Urinary bladder (tissue), 2 donors: ENCODE results near the gene FRAT2. TPM values are rescaled to one million over a fixed set of nuclear protein-coding genes. Genes with fewer than 3 reads are reported as not detected.

Experiments
- polyA plus RNA-seq: library from polyadenylated mRNA; stranded (reverse); fragments of 200-250 nt; gene quantifications from one replicate; pipeline ENCODE4 v1.2.3, GENCODE V29; 2013
- small RNA-seq: library from RNA; depleted of rRNA; stranded (forward); fragments of <200 nt; gene quantifications from one replicate; pipeline ENCODE3, GENCODE V24; 2014
- total RNA-seq: library from RNA; depleted of rRNA; stranded (reverse); fragments of >200 nt; gene quantifications from one replicate; pipeline ENCODE4 v1.2.3, GENCODE V29; 2014
- donor health status: healthy.

Gene FRAT2
- total and polyA plus RNA-seq, 2 donors: 6.2 to 8.7 TPM

Small RNAs within 50 kb of the gene (small RNA-seq; reads per million reads assigned to genes)
- not detected for gene RF00017

Other genes starting within 250 kb of the FRAT2 start
- gene SLIT1, start 148.8 kb downstream of the FRAT2 start, total RNA-seq: 0.58 TPM
- gene SLIT1, start 148.8 kb downstream of the FRAT2 start, polyA plus RNA-seq: 0.19 TPM
- gene ARHGAP19, start 42.1 kb downstream of the FRAT2 start, total RNA-seq: 21.3 TPM
- gene ARHGAP19, start 42.1 kb downstream of the FRAT2 start, polyA plus RNA-seq: 6.0 TPM
- gene FRAT1, start 15.5 kb downstream of the FRAT2 start, total RNA-seq: 1.2 TPM
- 3.2 TPM for gene FRAT1, start 15.5 kb downstream of the FRAT2 start, polyA plus RNA-seq
- 14.0 TPM for gene RRP12, start 66.6 kb upstream of the FRAT2 start, total RNA-seq
- 12.3 TPM for gene RRP12, start 66.6 kb upstream of the FRAT2 start, polyA plus RNA-seq
- gene PGAM1, start 91.5 kb upstream of the FRAT2 start, total RNA-seq: 109 TPM
- 260 TPM for gene PGAM1, start 91.5 kb upstream of the FRAT2 start, polyA plus RNA-seq
- gene EXOSC1, start 111.3 kb upstream of the FRAT2 start, total RNA-seq: 25.4 TPM
- gene EXOSC1, start 111.3 kb upstream of the FRAT2 start, polyA plus RNA-seq: 29.8 TPM
- gene ZDHHC16, start 111.4 kb upstream of the FRAT2 start, total RNA-seq: 23.2 TPM
- gene ZDHHC16, start 111.4 kb upstream of the FRAT2 start, polyA plus RNA-seq: 25.0 TPM
- gene MMS19, start 163.7 kb upstream of the FRAT2 start, total RNA-seq: 49.0 TPM
- gene MMS19, start 163.7 kb upstream of the FRAT2 start, polyA plus RNA-seq: 43.7 TPM
- 3.5 TPM for gene UBTD1, start 164.2 kb upstream of the FRAT2 start, total RNA-seq
- gene UBTD1, start 164.2 kb upstream of the FRAT2 start, polyA plus RNA-seq: 23.6 TPM
- gene ANKRD2, start 238.1 kb upstream of the FRAT2 start, total RNA-seq: 0.69 TPM
- 0.23 TPM for gene ANKRD2, start 238.1 kb upstream of the FRAT2 start, polyA plus RNA-seq
- gene HOGA1, start 249.7 kb upstream of the FRAT2 start, total RNA-seq: 0.53 TPM
- 0.35 TPM for gene HOGA1, start 249.7 kb upstream of the FRAT2 start, polyA plus RNA-seq